HCEC 1CT (cell line): ENCODE results near the gene CALN1.
"Not testable (repeated sequence)": the region's sequence is repeated elsewhere in the genome, so short reads cannot be mapped to it uniquely, and the experiment has no call there.

Experiments
- DNase-seq: peaks from one replicate; pipeline ENCODE4 v3.0.0-alpha.2; 2017

CALN1 gene

GRCh38 chr7:72265071-72265904, 146.8 kb downstream of the CALN1 start:
- DNase-seq: no peak

- DNase-seq: no peak
These were observed 151.7 kb downstream of the CALN1 start for GRCh38 chr7:72260406-72260805.

GRCh38 chr7:72258074-72258473, 154.1 kb downstream of the CALN1 start:
- no peak for DNase-seq

- no peak for DNase-seq
These were observed 157.7 kb downstream of the CALN1 start for GRCh38 chr7:72254455-72254854.

GRCh38 chr7:72249106-72249505, 163.0 kb downstream of the CALN1 start:
- DNase-seq: no peak

GRCh38 chr7:72244826-72245398, 167.2 kb downstream of the CALN1 start:
- DNase-seq: no peak

GRCh38 chr7:72243329-72243728, 168.8 kb downstream of the CALN1 start:
- no peak for DNase-seq

GRCh38 chr7:72235351-72235750, 176.8 kb downstream of the CALN1 start:
- DNase-seq: no peak

- DNase-seq: no peak
These were observed 178.1 kb downstream of the CALN1 start for GRCh38 chr7:72234086-72234485.

GRCh38 chr7:72230281-72230680, 181.9 kb downstream of the CALN1 start:
- no peak for DNase-seq

- DNase-seq: no peak
These were observed 188.8 kb downstream of the CALN1 start for GRCh38 chr7:72223351-72223750.

- DNase-seq: no peak
These were observed 190.0 kb downstream of the CALN1 start for GRCh38 chr7:72222136-72222535.

- no peak for DNase-seq
These were observed 192.6 kb downstream of the CALN1 start for GRCh38 chr7:72219500-72219899.

GRCh38 chr7:72217151-72217550, 195.0 kb downstream of the CALN1 start:
- DNase-seq: no peak

GRCh38 chr7:72213769-72214168, 198.4 kb downstream of the CALN1 start:
- DNase-seq: no peak

- no peak for DNase-seq
These were observed 199.1 kb downstream of the CALN1 start for GRCh38 chr7:72213081-72213480.

- DNase-seq: no peak
These were observed 201.0 kb downstream of the CALN1 start for GRCh38 chr7:72211175-72211574.

- not testable (repeated sequence) for DNase-seq
These were observed 203.1 kb downstream of the CALN1 start for GRCh38 chr7:72209006-72209405.

- DNase-seq: no peak
These were observed 216.0 kb downstream of the CALN1 start for GRCh38 chr7:72196176-72196575.

GRCh38 chr7:72190919-72191318, 221.2 kb downstream of the CALN1 start:
- DNase-seq: no peak

- no peak for DNase-seq
These were observed 222.0 kb downstream of the CALN1 start for GRCh38 chr7:72190146-72190545.

GRCh38 chr7:72187179-72187578, 225.0 kb downstream of the CALN1 start:
- no peak for DNase-seq

- DNase-seq: no peak
These were observed 228.3 kb downstream of the CALN1 start for GRCh38 chr7:72183835-72184234.

- DNase-seq: no peak
These were observed 230.1 kb downstream of the CALN1 start for GRCh38 chr7:72182036-72182435.

GRCh38 chr7:72176875-72177274, 235.3 kb downstream of the CALN1 start:
- no peak for DNase-seq
